Motor neuron (in vitro differentiated cells): ENCODE measurements around the gene PREX1. TPM values are rescaled to one million over a fixed set of nuclear protein-coding genes. Genes with fewer than 3 reads are reported as not detected.

Experiments
- ATAC-seq, 8 experiments: fragments of 200-7000 bp; cut with Tn5 transposase; replicated peaks in 6 of 8; 2 replicates each; pipeline ENCODE4 v1.8.0; 2021; ENCODE audit warnings: mild to moderate bottlenecking in 8 of 8, moderate library complexity in 8 of 8
- H3K27ac ChIP-seq, 2 donors: fragments of 250-450 bp; sonication (Bioruptor Pico); 2 replicates each; pipeline ENCODE4 v1.9.0; 2021; ENCODE audit warnings: antibody characterized with exemption in 2 of 2, mild to moderate bottlenecking in 2 of 2, moderate library complexity in 1 of 2
- H3K4me1 ChIP-seq, 2 donors: fragments of 250-450 bp; sonication (Bioruptor Pico); replicated peaks in 1 of 2; 2 replicates each; pipeline ENCODE4 v1.6.1; 2021; ENCODE audit warnings: antibody characterized with exemption in 2 of 2, mild to moderate bottlenecking in 2 of 2, moderate library complexity in 1 of 2
- H3K4me3 ChIP-seq, 5 donors: fragments of 250-450 bp; sonication (Bioruptor Pico); 2 replicates each; pipeline ENCODE4 v1.9.0; 2021; ENCODE audit warnings: antibody characterized with exemption in 5 of 5, mild to moderate bottlenecking in 5 of 5, moderate library complexity in 4 of 5
- WGBS, 10 experiments: fragments of 450-650 bp; shearing (Covaris generic); methylation state at CpG; one replicate each; pipeline ENCODE4 v1.0.0; 2022; 5-methylcytosine and 5-hydroxymethylcytosine counted together
- in situ Hi-C, 9 experiments: fragments of 400-800 bp; cut with MboI; loops; one replicate each; pipeline ENCODE4 v1.15.0; 2021; ENCODE audit warnings: low sequenced_read_pairs in 9 of 9, low pct_unique_long_range_greater_than_20kb in 2 of 9; ENCODE audit not compliant: unreplicated experiment in 9 of 9
- total RNA-seq, 8 experiments: library from RNA; unstranded; fragments of 300-600 nt; gene quantifications; 2 replicates each; pipeline versions ENCODE4 v1.2.3 to v1.2.4, GENCODE V29; 2022

The PREX1 gene
- total RNA-seq, 8 experiments from 2014 or later = 10.1 to 54.9 (median 27.0) TPM

DNA sequence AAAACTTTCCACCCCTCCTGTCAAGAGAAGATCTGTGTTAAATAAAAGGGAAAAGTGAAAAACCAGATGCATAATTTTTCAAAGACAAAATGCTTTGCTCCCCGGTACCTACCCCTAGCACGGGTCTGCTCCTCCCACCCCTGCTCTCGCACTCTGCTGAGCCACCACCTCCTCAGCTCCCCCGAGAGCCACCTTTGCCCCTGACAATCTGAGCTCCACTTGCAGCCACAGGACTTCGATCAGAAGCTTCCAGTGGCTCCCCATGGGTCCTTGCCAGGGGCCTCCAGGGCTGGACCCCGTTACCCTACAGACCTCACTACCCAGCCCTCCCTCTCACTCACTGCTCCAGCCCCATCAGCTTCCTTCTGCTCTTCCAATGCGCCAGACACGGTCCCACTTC is 171.7 kb downstream of the PREX1 start:
- ATAC-seq = no peak
- Histone ChIP-seq H3K4me3 (no peak overlapping the region), H3K4me1 (no peaks in the 10 kb centered on the region), H3K27ac (no peak overlapping the region)
- in situ Hi-C loops = loop anchor here in 8 of 9 experiments (5.0 to 25.0 kb wide), 3 partner anchors 246 to 256 kb away; partner anchors contain the start of gene ARFGEF2 (in 4 of the 8)
- WGBS, 10 experiments = 80 to 100% (median 97%) methylated on average over 1 to 3 of the region's 8 CpGs; no CpG with 5 or more reads in 4 of the 10 experiments

DNA sequence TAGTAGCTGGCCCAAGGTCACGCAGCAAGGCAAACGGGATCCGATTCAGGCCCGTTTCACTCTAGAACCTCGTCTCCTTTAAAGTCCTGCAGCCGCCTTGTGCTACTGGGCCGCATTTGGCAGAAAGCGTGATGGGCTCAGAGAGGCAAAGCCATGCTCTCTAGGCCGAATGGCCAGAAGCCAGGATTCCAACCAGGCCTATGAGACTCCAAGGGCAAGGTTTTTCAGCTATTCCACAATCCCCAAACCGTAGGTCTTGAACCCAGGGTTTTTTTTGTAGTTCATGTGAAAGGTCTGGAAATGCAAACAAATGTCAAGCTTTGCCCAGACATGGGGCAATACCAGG is 174.1 kb downstream of the PREX1 start:
- H3K4me1 ChIP-seq = no peaks in the 10 kb centered on the region
- in situ Hi-C loops = loop anchor here in 4 of 9 experiments (25.0 kb wide), 1 partner anchor 259 kb away; the partner anchor contains the start of gene ARFGEF2 (in 4 of the 4)
- H3K4me3 ChIP-seq = no peak overlapping the region
- H3K27ac ChIP-seq = no peak overlapping the region
- no peak for ATAC-seq
- 94 to 100% (median 100%) methylated on average over 1 to 9 of the region's 10 CpGs; no CpG with 5 or more reads in 5 of the 10 experiments for WGBS, 10 experiments

DNA sequence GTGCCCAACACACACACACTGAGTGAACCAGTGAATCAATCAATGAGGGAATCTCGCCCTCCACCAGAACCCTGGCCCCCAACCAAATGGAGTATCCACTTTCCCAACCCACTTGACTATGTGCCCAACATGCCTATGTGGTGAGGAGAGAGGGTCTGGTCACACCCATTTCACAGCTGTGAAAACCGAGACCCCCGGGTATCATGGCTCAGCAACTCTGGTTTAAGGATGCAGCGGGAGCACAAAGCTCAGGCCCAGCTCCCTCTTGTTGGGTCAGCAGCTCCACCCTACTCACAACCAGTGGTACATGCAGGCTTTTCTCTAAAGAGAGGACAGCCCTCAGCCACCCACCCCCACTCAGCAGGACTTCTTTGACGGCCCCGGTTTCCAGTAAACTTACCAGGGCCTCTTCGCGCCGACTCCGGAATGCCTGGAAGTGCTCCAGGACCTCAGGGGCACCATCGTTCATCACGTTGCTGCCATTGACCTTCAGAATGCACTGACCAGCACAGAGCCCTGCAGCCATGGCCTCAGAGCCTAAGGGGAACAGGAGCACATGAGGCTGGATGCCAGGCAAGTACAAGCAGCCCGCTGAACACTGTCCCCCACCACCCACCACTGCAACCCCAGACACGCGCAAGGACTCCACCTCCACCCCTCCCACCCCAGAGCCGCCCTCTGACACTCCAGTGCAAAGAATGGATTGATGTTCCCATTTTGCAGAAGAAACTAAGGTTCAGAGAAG is 174.7 kb downstream of the PREX1 start:
- Histone ChIP-seq H3K27ac (no peak overlapping the region), H3K4me1 (no peaks in the 10 kb centered on the region), H3K4me3 (no peak overlapping the region)
- in situ Hi-C loops = loop anchor here in 4 of 9 experiments (25.0 kb wide), 1 partner anchor 259 kb away; the partner anchor contains the start of gene ARFGEF2 (in 4 of the 4)
- peak in 1 of 8 experiments; percentile 40 for ATAC-seq
- WGBS, 10 experiments = 73 to 100% (median 80%) methylated on average over 1 to 6 of the region's 16 CpGs; no CpG with 5 or more reads in 5 of the 10 experiments

DNA sequence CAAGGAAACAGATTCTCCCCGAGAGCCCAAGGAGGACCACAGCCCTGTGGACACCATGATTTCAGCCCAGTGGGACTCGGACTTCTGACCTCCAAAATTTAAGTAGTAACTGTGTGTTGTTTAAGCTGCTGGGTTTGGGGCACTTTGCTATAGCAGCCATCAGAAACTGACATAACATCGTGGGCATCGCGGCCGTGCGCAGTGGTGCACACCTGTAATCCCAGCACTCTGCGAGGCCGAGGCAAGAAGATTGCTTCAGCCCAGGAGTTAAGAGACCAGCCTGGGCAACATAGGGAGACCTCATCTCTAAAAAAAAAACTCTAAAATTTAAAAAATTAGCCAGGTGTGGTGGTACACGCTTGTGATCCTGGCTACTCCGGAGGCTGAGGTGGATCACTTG is 175.8 kb downstream of the PREX1 start:
- H3K4me1 ChIP-seq = no peaks in the 10 kb centered on the region
- in situ Hi-C loops = loop anchor here in 4 of 9 experiments (25.0 kb wide), 1 partner anchor 260 kb away; the partner anchor contains the start of gene ARFGEF2 (in 4 of the 4)
- no peak for ATAC-seq
- no peak overlapping the region for H3K4me3 ChIP-seq
- H3K27ac ChIP-seq = no peak overlapping the region
- 40 to 100% (median 95%) methylated on average over 1 to 9 of the region's 11 CpGs; no CpG with 5 or more reads in 3 of the 10 experiments for WGBS, 10 experiments

DNA sequence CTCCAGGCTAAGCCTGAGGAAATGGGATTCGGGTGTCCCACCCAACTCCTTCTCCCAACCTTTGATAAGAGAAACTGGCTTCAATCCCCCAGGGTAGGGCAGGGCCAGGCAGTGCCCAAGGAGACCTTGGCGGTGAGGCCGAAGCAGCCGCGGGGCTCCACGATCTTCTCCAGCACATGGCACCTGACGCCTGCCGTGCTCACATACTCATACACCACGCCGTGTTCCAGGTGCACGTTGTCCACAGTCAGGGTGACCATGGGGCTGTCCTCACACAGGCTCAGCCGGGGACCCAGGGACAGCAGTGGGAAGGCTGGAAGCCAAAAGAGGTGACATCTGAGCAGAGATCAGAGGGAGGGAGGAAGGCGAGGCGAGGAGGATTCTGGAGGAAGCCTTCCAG is 176.5 kb downstream of the PREX1 start:
- Histone ChIP-seq H3K4me3 (no peak overlapping the region), H3K27ac (no peak overlapping the region), H3K4me1 (no peaks in the 10 kb centered on the region)
- in situ Hi-C loops = loop anchor here in 4 of 9 experiments (25.0 kb wide), 1 partner anchor 261 kb away; the partner anchor contains the start of gene ARFGEF2 (in 4 of the 4)
- peak in 1 of 8 experiments; percentile 17 for ATAC-seq
- 50 to 100% (median 90%) methylated on average over 1 to 7 of the region's 14 CpGs; no CpG with 5 or more reads in 5 of the 10 experiments for WGBS, 10 experiments

DNA sequence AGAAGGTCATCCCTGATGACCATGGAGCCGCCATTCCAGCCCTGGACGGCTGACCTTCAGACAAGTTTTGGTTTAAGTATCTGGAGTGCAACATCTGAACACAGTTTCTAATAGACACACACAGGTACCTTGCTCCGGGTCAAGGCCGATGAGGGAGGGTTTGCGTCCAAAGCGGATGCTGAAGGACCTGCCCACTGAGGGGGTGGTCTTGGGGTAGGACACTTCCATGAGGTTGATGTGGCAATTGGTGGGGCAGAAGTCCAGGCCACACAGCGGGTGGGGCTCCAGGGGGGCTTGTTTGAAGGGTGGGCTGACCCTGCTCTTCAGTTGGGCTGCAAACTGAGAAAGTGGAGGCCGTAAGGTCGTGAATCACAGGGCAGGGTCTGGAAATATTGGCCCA is 177.9 kb downstream of the PREX1 start:
- ATAC-seq = no peak
- no peak overlapping the region for H3K27ac ChIP-seq
- in situ Hi-C loops = loop anchor here in 4 of 9 experiments (25.0 kb wide), 1 partner anchor 262 kb away; the partner anchor contains the start of gene ARFGEF2 (in 4 of the 4)
- WGBS, 10 experiments = 80 to 100% (median 92%) methylated on average over 2 to 4 of the region's 9 CpGs; no CpG with 5 or more reads in 7 of the 10 experiments
- no peaks in the 10 kb centered on the region for H3K4me1 ChIP-seq
- no peak overlapping the region for H3K4me3 ChIP-seq

DNA sequence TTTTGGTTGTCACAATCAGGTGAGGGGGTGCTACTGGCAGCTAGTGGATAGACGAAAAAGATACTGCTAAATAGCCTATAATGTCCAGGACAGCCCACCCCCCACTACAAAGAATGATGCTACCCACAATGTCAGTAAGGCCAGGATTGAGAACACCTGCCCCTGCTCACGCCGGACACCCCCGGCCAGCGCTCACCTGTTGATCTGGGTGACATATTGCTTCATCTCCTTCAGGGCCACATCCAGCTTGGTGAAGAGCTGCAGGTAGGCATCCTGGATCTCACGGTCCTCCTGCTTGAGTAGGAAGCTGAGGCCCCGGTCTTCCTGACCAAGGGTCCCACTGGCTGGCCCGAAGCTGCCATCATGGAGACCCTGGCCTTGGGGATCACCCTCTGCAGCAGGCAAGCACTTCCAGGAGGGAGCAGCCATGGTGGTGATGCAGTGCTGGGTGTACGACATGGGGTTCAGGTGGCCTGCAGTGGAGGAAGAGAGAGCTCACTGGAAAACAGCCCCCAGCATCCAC is 178.6 kb downstream of the PREX1 start:
- no peak for ATAC-seq
- H3K27ac ChIP-seq = no peak overlapping the region
- no peaks in the 10 kb centered on the region for H3K4me1 ChIP-seq
- no peak overlapping the region for H3K4me3 ChIP-seq
- in situ Hi-C loops = no loop called here
- WGBS, 10 experiments = 0 to 100% (median 90%) methylated on average over 1 to 4 of the region's 9 CpGs; no CpG with 5 or more reads in 2 of the 10 experiments

DNA sequence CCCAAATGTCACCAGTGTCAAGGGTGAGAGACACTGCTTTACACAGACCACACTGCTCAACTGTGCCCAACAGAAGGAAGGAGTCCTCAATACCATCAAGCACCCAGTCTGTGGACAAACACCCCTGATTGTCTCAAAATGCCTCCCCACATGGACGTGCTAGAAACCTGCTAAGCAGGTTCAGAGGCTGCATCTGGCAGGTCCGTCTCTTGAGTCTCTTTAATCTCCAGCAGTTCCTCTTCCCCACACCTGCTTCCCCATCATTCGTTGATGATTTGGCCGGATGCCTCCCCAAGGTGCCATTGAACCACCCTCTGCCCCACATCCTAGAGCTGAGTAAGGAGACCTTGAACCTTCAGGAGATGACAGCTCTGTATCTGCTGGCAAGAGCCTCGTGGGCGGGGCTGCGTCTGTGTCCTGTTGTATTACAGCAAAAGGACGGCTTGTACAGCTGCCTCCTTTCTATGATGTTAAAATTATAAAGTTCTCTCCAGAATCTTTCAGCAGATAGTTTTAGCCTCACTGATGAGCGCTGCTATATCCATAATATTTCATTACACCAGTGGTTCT is 179.2 kb downstream of the PREX1 start:
- no peak overlapping the region for H3K27ac ChIP-seq
- in situ Hi-C loops = no loop called here
- no peak overlapping the region for H3K4me3 ChIP-seq
- WGBS, 10 experiments = 55 to 100% (median 80%) methylated on average over 1 to 3 of the region's 9 CpGs; no CpG with 5 or more reads in 3 of the 10 experiments
- no peak for ATAC-seq
- H3K4me1 ChIP-seq = no peaks in the 10 kb centered on the region

DNA sequence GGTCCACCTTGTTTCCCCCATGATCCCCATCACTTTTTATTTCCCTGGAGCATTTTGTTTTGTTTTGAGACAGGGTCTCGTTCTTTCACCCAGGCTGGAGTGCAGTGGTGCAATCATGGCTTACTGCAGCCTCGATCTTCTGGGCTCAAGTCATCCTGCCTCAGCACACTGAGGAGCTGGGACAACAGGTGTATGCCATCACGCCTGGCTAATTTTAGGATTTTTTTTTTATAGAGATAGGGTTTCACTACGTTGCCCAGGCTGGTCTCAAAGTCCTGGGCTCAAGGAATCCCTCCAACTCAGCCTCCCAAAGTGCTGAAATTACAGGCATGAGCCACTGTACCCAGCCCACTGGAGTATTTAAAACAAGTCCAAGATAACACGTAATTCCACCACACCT is 179.9 kb downstream of the PREX1 start:
- H3K27ac ChIP-seq = no peak overlapping the region
- 33 to 100% (median 86%) methylated on average over 1 to 4 of the region's 5 CpGs; no CpG with 5 or more reads in 2 of the 10 experiments for WGBS, 10 experiments
- H3K4me1 ChIP-seq = no peaks in the 10 kb centered on the region
- no peak for ATAC-seq
- H3K4me3 ChIP-seq = no peak overlapping the region
- in situ Hi-C loops = no loop called here

DNA sequence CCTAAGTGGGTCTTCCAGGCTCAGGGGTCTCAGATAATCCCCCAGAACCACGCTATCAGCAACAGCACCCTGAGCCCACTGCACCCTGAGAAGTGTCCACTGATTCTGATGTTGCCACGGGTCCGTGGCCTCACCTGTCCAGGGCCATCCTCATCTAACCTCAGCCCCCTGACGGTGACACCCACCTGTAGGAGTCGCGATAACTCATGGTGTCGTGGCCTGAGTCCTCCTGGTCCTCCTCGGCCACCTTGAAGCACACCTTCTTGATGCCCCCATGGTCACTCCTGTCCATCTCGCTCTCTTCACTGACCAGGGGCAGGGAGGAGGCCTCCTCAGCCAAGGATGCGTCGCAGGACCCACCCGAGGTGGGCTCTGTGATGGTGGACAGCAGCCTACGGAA is 182.1 kb downstream of the PREX1 start:
- H3K27ac ChIP-seq = no peak overlapping the region
- H3K4me1 ChIP-seq = no peaks in the 10 kb centered on the region
- in situ Hi-C loops = no loop called here
- no peak overlapping the region for H3K4me3 ChIP-seq
- no peak for ATAC-seq
- 71 to 100% (median 86%) methylated on average over 1 to 5 of the region's 13 CpGs; no CpG with 5 or more reads in 5 of the 10 experiments for WGBS, 10 experiments

DNA sequence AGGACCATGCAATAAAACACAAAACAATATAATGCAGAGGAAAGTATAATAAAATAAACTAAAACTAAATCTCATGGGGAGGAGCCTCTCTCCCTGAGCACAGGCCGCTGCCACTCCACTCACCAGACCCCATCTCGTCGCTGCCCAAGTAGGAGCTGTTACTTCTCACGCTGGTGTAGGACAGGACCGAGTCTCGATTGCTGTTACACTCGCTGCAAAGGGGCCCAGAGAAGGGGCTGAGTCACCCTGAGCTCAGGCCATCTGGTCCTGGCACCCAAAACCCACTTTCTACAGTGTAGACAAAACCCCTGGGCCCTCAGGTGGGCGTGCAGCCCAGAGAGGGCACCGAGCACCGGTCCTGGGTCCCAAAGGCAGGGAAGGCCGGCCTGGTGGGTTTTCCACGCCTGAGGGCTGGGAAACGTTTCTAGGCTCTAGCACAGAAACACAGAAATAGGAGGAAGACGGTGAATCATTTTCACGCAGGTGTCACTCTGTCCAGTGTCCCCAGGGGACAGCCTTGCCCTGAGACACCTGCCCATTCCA is 183.4 kb downstream of the PREX1 start:
- Histone ChIP-seq H3K27ac (no peak overlapping the region), H3K4me1 (no peaks in the 10 kb centered on the region), H3K4me3 (no peak overlapping the region)
- in situ Hi-C loops = no loop called here
- 74 to 100% (median 95%) methylated on average over 1 to 7 of the region's 15 CpGs; no CpG with 5 or more reads in 4 of the 10 experiments for WGBS, 10 experiments
- no peak for ATAC-seq

DNA sequence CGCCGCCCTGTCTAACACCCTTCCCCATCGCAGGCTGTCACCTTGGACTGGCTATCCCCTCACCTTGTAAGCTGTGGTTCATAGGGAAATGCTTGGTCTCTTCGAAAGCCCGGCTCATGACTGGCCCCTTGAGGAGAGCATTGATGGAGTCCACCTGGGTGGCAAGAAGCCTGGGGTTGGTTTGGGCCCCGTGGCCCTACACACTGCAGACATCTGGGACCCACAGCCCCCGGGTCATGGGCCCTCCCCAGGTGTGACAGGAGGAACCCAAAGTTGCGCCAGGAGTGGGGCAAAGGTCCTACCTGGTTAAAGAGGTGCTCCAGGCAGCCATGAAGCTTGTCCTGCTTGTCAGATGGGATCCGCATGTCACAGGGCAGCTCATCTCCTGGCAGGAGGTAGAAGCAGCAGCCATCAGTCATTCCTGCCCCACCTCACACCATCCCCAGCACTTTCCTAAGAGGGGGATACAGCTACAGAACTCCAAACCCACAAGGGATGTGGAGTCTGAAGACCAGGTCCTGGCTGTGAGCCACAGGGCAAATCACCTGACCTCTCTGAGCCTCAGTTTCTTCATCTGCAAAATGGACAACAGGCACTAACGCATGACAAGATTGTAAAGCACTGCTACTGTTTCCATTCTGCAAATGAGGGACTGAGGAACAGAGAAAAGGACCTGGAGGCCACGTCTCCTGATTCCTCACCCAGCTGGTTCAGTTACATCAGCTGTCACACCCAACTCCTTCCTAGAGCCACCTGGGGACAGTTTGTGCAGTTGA is 185.5 kb downstream of the PREX1 start:
- no peak overlapping the region for H3K27ac ChIP-seq
- H3K4me1 ChIP-seq = no peaks in the 10 kb centered on the region
- 67 to 100% (median 100%) methylated on average over 1 to 4 of the region's 11 CpGs; no CpG with 5 or more reads in 3 of the 10 experiments for WGBS, 10 experiments
- in situ Hi-C loops = no loop called here
- ATAC-seq = peak in 1 of 8 experiments; percentile 4
- no peak overlapping the region for H3K4me3 ChIP-seq
